H9 (cell line): ENCODE results near the gene TMEM45B. TPM values are rescaled to one million over a fixed set of nuclear protein-coding genes. Genes with fewer than 3 reads are reported as not detected.

Experiments used
- DNase-seq: peaks from one replicate; pipeline ENCODE4 v3.0.0-alpha.2; 2017
- H2AFZ ChIP-seq: one replicate; pipeline ENCODE4 v1.6.1; 2013; ENCODE audit warnings: mild to moderate bottlenecking, low read length, control low read depth, moderate library complexity
- H2AK5ac ChIP-seq: 2 replicates; pipeline ENCODE4 v1.6.1; 2013; ENCODE audit warnings: low read length, control low read depth, mixed read lengths; ENCODE audit not compliant: insufficient read length
- H2BK120ac ChIP-seq: one replicate; pipeline ENCODE4 v1.6.1; 2013; ENCODE audit warnings: low read depth, mild to moderate bottlenecking, low read length, control low read depth, inconsistent platforms; ENCODE audit not compliant: poor library complexity, severe bottlenecking
- H2BK12ac ChIP-seq: 2 replicates; pipeline ENCODE4 v1.6.1; 2013; ENCODE audit warnings: low read length, control low read depth, mixed read lengths, low read depth; ENCODE audit not compliant: insufficient read length
- H2BK15ac ChIP-seq: 2 replicates; pipeline ENCODE4 v1.6.1; 2013; ENCODE audit warnings: low read depth, low read length, control low read depth
- H2BK20ac ChIP-seq: one replicate; pipeline ENCODE4 v1.6.1; 2013; ENCODE audit warnings: low read depth, mild to moderate bottlenecking, low read length, control low read depth, inconsistent platforms; ENCODE audit not compliant: poor library complexity, severe bottlenecking
- H2BK5ac ChIP-seq: 2 replicates; pipeline ENCODE4 v1.6.1; 2013; ENCODE audit warnings: low read length, control low read depth, mixed read lengths; ENCODE audit not compliant: insufficient read length
- H3K14ac ChIP-seq: 2 replicates; pipeline ENCODE4 v1.6.1; 2013; ENCODE audit warnings: low read length, control low read depth; ENCODE audit not compliant: insufficient read depth
- H3K18ac ChIP-seq: 2 replicates; pipeline ENCODE4 v1.6.1; 2013; ENCODE audit warnings: low read depth, mild to moderate bottlenecking, mixed read lengths, low read length, control low read depth; ENCODE audit not compliant: insufficient read length
- H3K23ac ChIP-seq: 2 replicates; pipeline ENCODE4 v1.6.1; 2013; ENCODE audit warnings: low read length, control low read depth, mixed read lengths, low read depth; ENCODE audit not compliant: insufficient read length
- H3K23me2 ChIP-seq: 2 replicates; pipeline ENCODE4 v1.6.1; 2013; ENCODE audit warnings: low read depth, mild to moderate bottlenecking, mixed read lengths, low read length, control low read depth; ENCODE audit not compliant: insufficient read length, poor library complexity, severe bottlenecking
- H3K27ac ChIP-seq: 2 replicates; pipeline ENCODE4 v1.5.1; 2013; ENCODE audit warnings: low read length, control low read depth, mixed read lengths, low read depth; ENCODE audit not compliant: insufficient read length
- H3K27me3 ChIP-seq: 2 replicates; pipeline ENCODE4 v1.6.1; 2013; ENCODE audit warnings: low read length, control low read depth, inconsistent platforms; ENCODE audit not compliant: insufficient read depth
- H3K4ac ChIP-seq: 2 replicates; pipeline ENCODE4 v1.6.1; 2013; ENCODE audit warnings: low read depth, mild to moderate bottlenecking, control low read depth, inconsistent platforms, low read length, moderate library complexity
- H3K4me1 ChIP-seq: 2 replicates; pipeline ENCODE4 v1.6.1; 2013; ENCODE audit warnings: low read length, control low read depth, inconsistent platforms; ENCODE audit not compliant: insufficient read depth
- H3K4me2 ChIP-seq: 2 replicates; pipeline ENCODE4 v1.6.1; 2013; ENCODE audit warnings: low read length, control low read depth, mixed read lengths; ENCODE audit not compliant: insufficient read length, insufficient read depth
- H3K56ac ChIP-seq: 2 replicates; pipeline ENCODE4 v1.6.1; 2013; ENCODE audit warnings: low read depth, mild to moderate bottlenecking, mixed read lengths, low read length, control low read depth; ENCODE audit not compliant: insufficient read length
- H3K79me1 ChIP-seq: 2 replicates; pipeline ENCODE4 v1.6.1; 2013; ENCODE audit warnings: low read depth, mild to moderate bottlenecking, moderate library complexity, low read length, control low read depth, inconsistent platforms; ENCODE audit not compliant: insufficient read depth, poor library complexity, severe bottlenecking
- H3K79me2 ChIP-seq: 2 replicates; pipeline ENCODE4 v1.6.1; 2013; ENCODE audit warnings: low read length, control low read depth, inconsistent platforms; ENCODE audit not compliant: insufficient read depth
- H3K9ac ChIP-seq: 2 replicates; pipeline ENCODE4 v1.6.1; 2013; ENCODE audit warnings: low read length, control low read depth, mixed read lengths; ENCODE audit not compliant: insufficient read length; ENCODE audit errors: extremely low read depth
- H3K9me3 ChIP-seq: one replicate; pipeline ENCODE4 v1.6.1; 2013; ENCODE audit warnings: low read depth, low read length, inconsistent platforms; ENCODE audit not compliant: control insufficient read depth
- H3T11ph ChIP-seq: one replicate; pipeline ENCODE4 v1.6.1; 2013; ENCODE audit warnings: mild to moderate bottlenecking, low read length, control low read depth, inconsistent platforms
- H4K20me1 ChIP-seq: one replicate; pipeline ENCODE4 v1.6.1; 2013; ENCODE audit not compliant: control insufficient read depth, insufficient read length, insufficient read depth
- H4K5ac ChIP-seq: 2 replicates; pipeline ENCODE4 v1.6.1; 2013; ENCODE audit warnings: low read depth, mild to moderate bottlenecking, mixed read lengths, low read length, control low read depth; ENCODE audit not compliant: insufficient read length
- H4K8ac ChIP-seq: replicated peaks from 2 replicates; pipeline ENCODE4 v1.6.1; 2013; ENCODE audit warnings: low read length, control low read depth, mixed read lengths, low read depth; ENCODE audit not compliant: insufficient read length
- H4K91ac ChIP-seq: 2 replicates; pipeline ENCODE4 v1.6.1; 2013; ENCODE audit warnings: low read depth, mild to moderate bottlenecking, moderate library complexity, mixed read lengths, low read length, control low read depth; ENCODE audit not compliant: insufficient read length
- H3K27ac Mint-ChIP-seq, 3 experiments: 2 replicates in 2 of 3; 3 replicates in 1 of 3; pipeline ENCODE4 v1.8.0; 2020 to 2021; ENCODE audit warnings: mixed read lengths in 3 of 3, mild to moderate bottlenecking in 1 of 3, moderate library complexity in 1 of 3
- H3K27me3 Mint-ChIP-seq: 2 replicates; pipeline ENCODE4 v1.8.0; 2021; ENCODE audit warnings: low read depth, mild to moderate bottlenecking, moderate library complexity, mixed read lengths
- H3K36me3 Mint-ChIP-seq, 3 experiments: 2 replicates in 2 of 3; 3 replicates in 1 of 3; pipeline ENCODE4 v1.8.0; 2020 to 2021; ENCODE audit warnings: low read depth in 3 of 3, mixed read lengths in 3 of 3; ENCODE audit not compliant: insufficient read depth in 1 of 3
- H3K4me1 Mint-ChIP-seq, 2 experiments: 2 replicates each; pipeline ENCODE4 v1.8.0; 2020; ENCODE audit warnings: mixed read lengths in 2 of 2
- H3K4me3 Mint-ChIP-seq, 2 experiments: 2 replicates in 1 of 2; 3 replicates in 1 of 2; pipeline ENCODE4 v1.8.0; 2020 to 2021; ENCODE audit warnings: mild to moderate bottlenecking in 2 of 2, mixed read lengths in 2 of 2, moderate library complexity in 1 of 2
- H3K9me3 Mint-ChIP-seq, 2 experiments: 2 replicates in 1 of 2; 3 replicates in 1 of 2; pipeline ENCODE4 v1.8.0; 2020; ENCODE audit warnings: mild to moderate bottlenecking in 2 of 2, mixed read lengths in 2 of 2, moderate library complexity in 1 of 2
- WGBS: extraction: QIAGEN DNeasy Blood & Tissue Kit; methylation state at CpG from one replicate; pipeline ENCODE4 v1.1.7; 2013; ENCODE audit warnings: missing lambda C conversion rate, low lambda C conversion rate, mixed read lengths; ENCODE audit not compliant: insufficient read length; ENCODE audit errors: extremely low coverage; 5-methylcytosine and 5-hydroxymethylcytosine counted together
- total RNA-seq: library from RNA; stranded (reverse); gene quantifications from 2 replicates; pipeline ENCODE4 v1.2.1, GENCODE V29; 2021
- TF ChIP-seq, protein P1 (sequence below): fragments of 200-600 bp; sonication (generic); conservative IDR thresholded peaks from 3 replicates; pipeline ENCODE4 v1.8.0; 2021; ENCODE audit warnings: antibody characterized with exemption, mild to moderate bottlenecking

Gene TMEM45B
- total RNA-seq, 1 experiment from 2014 or later = 0.70 TPM

- Histone ChIP-seq H4K20me1 (no peaks in the 10 kb centered on the region), H3K23me2 (no peaks in the 10 kb centered on the region), H4K91ac (no peak overlapping the region), H2AFZ (no peak overlapping the region), H2AK5ac (no peak overlapping the region), H4K5ac (no peak overlapping the region), H3K79me2 (no peaks in the 10 kb centered on the region), H3K4me1 (no peaks in the 10 kb centered on the region), H3K4me2 (no peak overlapping the region), H3K23ac (no peak overlapping the region), H3K27ac (no peak overlapping the region), H2BK12ac (no peak overlapping the region), H3K9me3 (no peaks in the 10 kb centered on the region), H3K18ac (no peak overlapping the region), H3K27me3 (no peaks in the 10 kb centered on the region), H3K9ac (no peak overlapping the region), H2BK15ac (no peak overlapping the region), H3K14ac (no peak overlapping the region), H3K79me1 (no peaks in the 10 kb centered on the region), H4K8ac (no peak overlapping the region), H3T11ph (no peak overlapping the region), H2BK20ac (no peak overlapping the region), H3K56ac (no peak overlapping the region), H3K4ac (no peak overlapping the region), H2BK5ac (no peak overlapping the region), H2BK120ac (no peak overlapping the region)
- no peaks in the 10 kb centered on the region for H3K36me3 Mint-ChIP-seq
- H3K4me3 Mint-ChIP-seq = no peak overlapping the region
- H3K4me1 Mint-ChIP-seq = peaks cover 4% of the 10 kb centered on the region in 2 experiments
- H3K9me3 Mint-ChIP-seq = peaks cover 5 to 6% of the 10 kb centered on the region in 2 experiments; a peak in 4 of 5 replicates
- no CpG with 5 or more reads among the region's 1 CpG for WGBS
- no peaks in the 10 kb centered on the region; the same call in 1 of the 2 replicates for H3K27me3 Mint-ChIP-seq
- H3K27ac Mint-ChIP-seq = no peak overlapping the region
- DNase-seq = no peak
- TF ChIP-seq, protein P1, sequence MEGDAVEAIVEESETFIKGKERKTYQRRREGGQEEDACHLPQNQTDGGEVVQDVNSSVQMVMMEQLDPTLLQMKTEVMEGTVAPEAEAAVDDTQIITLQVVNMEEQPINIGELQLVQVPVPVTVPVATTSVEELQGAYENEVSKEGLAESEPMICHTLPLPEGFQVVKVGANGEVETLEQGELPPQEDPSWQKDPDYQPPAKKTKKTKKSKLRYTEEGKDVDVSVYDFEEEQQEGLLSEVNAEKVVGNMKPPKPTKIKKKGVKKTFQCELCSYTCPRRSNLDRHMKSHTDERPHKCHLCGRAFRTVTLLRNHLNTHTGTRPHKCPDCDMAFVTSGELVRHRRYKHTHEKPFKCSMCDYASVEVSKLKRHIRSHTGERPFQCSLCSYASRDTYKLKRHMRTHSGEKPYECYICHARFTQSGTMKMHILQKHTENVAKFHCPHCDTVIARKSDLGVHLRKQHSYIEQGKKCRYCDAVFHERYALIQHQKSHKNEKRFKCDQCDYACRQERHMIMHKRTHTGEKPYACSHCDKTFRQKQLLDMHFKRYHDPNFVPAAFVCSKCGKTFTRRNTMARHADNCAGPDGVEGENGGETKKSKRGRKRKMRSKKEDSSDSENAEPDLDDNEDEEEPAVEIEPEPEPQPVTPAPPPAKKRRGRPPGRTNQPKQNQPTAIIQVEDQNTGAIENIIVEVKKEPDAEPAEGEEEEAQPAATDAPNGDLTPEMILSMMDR = no peak
Measured at GRCh38 chr11:129770993-129771392, 44.7 kb upstream of the TMEM45B start.
